ENCODE results near the gene SAMM50. TPM values are rescaled to one million over a fixed set of nuclear protein-coding genes. Genes with fewer than 3 reads are reported as not detected.
A peak's percentile ranks its signal among the peaks of the same experiment; 100 is the strongest.

The SAMM50 gene
- total and polyA plus RNA-seq, 7 donors: 59.3 to 105 (median 80.0) TPM

DNA sequence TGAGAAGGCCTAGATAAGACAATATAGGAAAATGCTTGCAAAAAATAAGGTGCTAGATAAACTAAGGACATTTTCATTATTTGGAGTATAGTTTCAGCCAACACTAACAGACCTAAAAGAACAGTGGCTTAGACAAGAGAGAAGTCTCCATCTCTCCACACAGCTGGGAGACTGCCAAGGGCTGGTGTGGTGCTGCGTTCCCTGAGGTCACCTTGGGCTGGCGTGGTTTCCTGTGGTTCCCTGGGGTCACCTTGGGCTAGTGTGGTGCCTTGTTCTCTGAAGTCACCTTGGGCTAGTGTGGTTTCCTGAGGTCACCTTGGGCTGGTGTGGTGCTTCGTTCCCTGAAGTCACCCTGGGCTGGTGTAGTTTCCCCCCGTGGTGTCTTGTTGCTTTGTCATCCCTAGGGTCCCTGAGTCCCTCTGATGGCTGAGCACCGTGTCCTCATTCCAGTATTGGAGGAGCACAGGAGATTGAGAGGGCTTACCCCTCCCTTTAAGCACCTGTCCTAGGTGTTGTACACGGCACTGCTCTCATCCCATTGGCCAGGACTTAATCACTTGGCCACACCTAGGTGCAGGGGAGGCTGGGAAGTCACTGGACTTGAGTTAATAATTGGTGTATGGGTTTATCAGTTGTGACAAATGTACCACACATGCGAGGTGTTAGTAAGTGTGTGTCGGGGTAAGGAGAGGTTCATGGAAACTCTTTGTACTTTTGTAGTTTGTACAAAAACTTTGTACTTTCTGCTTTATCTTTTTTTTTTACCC is 14.9 kb downstream of the SAMM50 start:
- TF ChIP-seq, protein P1, sequence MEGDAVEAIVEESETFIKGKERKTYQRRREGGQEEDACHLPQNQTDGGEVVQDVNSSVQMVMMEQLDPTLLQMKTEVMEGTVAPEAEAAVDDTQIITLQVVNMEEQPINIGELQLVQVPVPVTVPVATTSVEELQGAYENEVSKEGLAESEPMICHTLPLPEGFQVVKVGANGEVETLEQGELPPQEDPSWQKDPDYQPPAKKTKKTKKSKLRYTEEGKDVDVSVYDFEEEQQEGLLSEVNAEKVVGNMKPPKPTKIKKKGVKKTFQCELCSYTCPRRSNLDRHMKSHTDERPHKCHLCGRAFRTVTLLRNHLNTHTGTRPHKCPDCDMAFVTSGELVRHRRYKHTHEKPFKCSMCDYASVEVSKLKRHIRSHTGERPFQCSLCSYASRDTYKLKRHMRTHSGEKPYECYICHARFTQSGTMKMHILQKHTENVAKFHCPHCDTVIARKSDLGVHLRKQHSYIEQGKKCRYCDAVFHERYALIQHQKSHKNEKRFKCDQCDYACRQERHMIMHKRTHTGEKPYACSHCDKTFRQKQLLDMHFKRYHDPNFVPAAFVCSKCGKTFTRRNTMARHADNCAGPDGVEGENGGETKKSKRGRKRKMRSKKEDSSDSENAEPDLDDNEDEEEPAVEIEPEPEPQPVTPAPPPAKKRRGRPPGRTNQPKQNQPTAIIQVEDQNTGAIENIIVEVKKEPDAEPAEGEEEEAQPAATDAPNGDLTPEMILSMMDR (IDR thresholded peaks at IDR 0.05): no peak
- H3K4me1 ChIP-seq: no peaks in the 10 kb centered on the region
- H3K36me3 ChIP-seq (ENCODE audit: insufficient read depth in 1 of 2, low read depth in 1 of 2): peaks cover 3 to 98% of the 10 kb centered on the region in 2 donors
- no peak for DNase-seq
- H3K4me3 ChIP-seq: no peak overlapping the region
- intact Hi-C loops (cut with DNase I): no loop called here
- H3K27me3 ChIP-seq (ENCODE audit: insufficient read depth in 3 of 3, low read length in 2 of 3): no peaks in the 10 kb centered on the region
- peak in 1 of 4 donors; percentile 37 for ATAC-seq
- WGBS, 3 donors: 77 to 80% (median 79%) methylated on average over 8 of the region's 8 CpGs
- H3K9me3 ChIP-seq: no peaks in the 10 kb centered on the region
- H3K27ac ChIP-seq: no peak overlapping the region

DNA sequence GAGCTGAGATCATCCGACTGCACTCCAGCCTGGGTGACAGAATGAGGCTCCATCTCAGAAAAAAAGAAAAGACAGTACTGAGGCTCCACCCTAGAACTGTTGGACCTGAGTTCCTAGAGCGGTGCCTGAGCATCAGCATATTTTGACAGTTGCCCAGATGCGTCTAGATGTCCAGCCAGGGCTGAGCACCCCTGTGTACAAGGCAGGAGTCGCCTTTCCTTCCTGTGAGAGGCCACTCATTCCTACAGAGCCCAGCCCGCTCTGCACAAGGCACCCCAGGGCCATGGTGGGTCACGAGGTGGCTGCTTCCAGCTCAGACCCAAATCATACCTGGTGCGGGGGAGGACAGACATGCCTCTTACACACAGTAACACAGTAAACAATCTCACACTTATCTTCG is 15.9 kb downstream of the SAMM50 start:
- Histone ChIP-seq H3K4me3 (no peak overlapping the region), H3K36me3 (ENCODE audit: insufficient read depth in 1 of 2, low read depth in 1 of 2) (peaks cover 5 to 98% of the 10 kb centered on the region in 2 donors), H3K27me3 (ENCODE audit: insufficient read depth in 3 of 3, low read length in 2 of 3) (no peaks in the 10 kb centered on the region), H3K9me3 (no peaks in the 10 kb centered on the region), H3K4me1 (no peaks in the 10 kb centered on the region), H3K27ac (no peak overlapping the region)
- WGBS, 3 donors: 85 to 92% (median 90%) methylated on average over 8 of the region's 8 CpGs
- ATAC-seq: no peak
- intact Hi-C loops (cut with DNase I): no loop called here
- DNase-seq: no peak
- TF ChIP-seq, protein P1 (IDR thresholded peaks at IDR 0.05): no peak

DNA sequence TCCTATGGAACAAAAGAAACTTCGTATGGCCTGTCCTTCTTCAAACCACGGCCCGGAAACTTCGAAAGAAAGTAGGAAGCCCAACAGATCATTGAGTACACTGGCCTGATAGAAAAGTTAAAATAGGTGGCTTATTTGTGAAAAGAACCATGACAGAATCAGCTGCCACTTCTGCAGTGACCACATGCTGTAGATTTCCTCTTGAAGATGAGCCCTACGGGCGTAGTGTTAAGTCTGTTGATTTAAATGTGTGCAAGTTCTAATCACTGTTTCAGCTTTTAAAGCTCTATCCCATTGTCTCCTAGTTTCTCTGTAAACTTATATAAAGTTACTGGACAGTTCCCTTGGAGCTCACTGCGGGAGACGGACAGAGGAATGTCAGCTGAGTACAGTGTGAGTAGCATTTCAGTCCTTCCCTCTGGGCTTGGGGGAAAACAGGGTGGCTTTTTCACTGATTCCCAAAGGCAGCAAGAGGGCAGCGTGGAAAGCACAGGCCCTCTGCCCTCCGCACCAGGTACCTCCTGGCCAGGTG is 17.8 kb downstream of the SAMM50 start:
- Histone ChIP-seq H3K36me3 (ENCODE audit: insufficient read depth in 1 of 2, low read depth in 1 of 2) (peaks cover 11 to 98% of the 10 kb centered on the region in 2 donors), H3K4me1 (no peaks in the 10 kb centered on the region), H3K4me3 (no peak overlapping the region), H3K9me3 (no peaks in the 10 kb centered on the region), H3K27ac (no peak overlapping the region), H3K27me3 (ENCODE audit: insufficient read depth in 3 of 3, low read length in 2 of 3) (no peaks in the 10 kb centered on the region)
- DNase-seq (no peak), ATAC-seq (no peak)
- WGBS, 3 donors: 92 to 95% (median 92%) methylated on average over 10 of the region's 10 CpGs
- intact Hi-C loops (cut with DNase I): no loop called here
- TF ChIP-seq, protein P1 (IDR thresholded peaks at IDR 0.05): no peak

DNA sequence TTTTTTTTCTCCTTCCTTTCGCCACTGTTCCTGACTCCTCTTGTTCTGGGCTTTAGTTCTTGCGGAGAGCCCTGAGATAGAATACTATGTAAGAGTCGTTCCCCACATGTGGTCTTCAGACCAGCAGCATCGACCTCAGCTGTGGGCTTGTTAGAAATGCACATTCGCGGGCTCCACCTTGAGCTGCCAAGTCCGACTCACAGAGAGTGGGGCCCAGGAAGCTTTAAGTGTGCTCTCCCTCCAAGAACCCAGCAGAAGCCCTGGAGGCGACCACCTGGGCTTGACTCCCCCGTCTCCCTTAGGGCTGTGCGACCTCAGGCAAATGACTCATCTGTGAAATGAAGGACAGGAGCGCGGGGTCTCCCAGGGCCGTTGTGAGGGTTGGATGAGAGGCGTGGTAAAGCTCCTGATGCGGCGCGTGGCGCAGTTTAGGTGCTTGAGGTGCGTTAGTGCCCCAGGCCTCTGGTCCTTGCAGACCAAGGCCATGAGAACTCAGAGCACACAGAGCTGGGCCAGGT is 18.8 kb downstream of the SAMM50 start:
- 91 to 96% (median 91%) methylated on average over 19 of the region's 19 CpGs for WGBS, 3 donors
- Histone ChIP-seq H3K27me3 (ENCODE audit: insufficient read depth in 3 of 3, low read length in 2 of 3) (no peaks in the 10 kb centered on the region), H3K4me1 (no peaks in the 10 kb centered on the region), H3K9me3 (no peaks in the 10 kb centered on the region), H3K27ac (no peak overlapping the region), H3K36me3 (ENCODE audit: insufficient read depth in 1 of 2, low read depth in 1 of 2) (peaks cover 11 to 98% of the 10 kb centered on the region in 2 donors), H3K4me3 (no peak overlapping the region)
- intact Hi-C loops (cut with DNase I): no loop called here
- DNase-seq: no peak
- no peak for ATAC-seq
- TF ChIP-seq, protein P1 (IDR thresholded peaks at IDR 0.05): no peak
